Coronary artery (tissue), 2 donors: ENCODE results near the gene RNU7-1.

ENCODE experiments used
- DNase-seq: peaks from one replicate; pipeline ENCODE4 v3.0.0-alpha.2; 2017; ENCODE audit warnings: low spot score
- H3K27ac ChIP-seq, 2 donors: fragments of 200-600 bp; sonication (generic); one replicate each; pipeline ENCODE4 v1.5.1; 2016 to 2019
- H3K4me3 ChIP-seq: fragments of 200-600 bp; sonication (generic); 2 replicates; pipeline ENCODE4 v1.5.1; 2016; ENCODE audit warnings: mild to moderate bottlenecking, moderate library complexity
- CTCF ChIP-seq: fragments of 200-600 bp; sonication (generic); IDR thresholded peaks from one replicate; pipeline ENCODE4 v1.5.1; 2019; ENCODE audit warnings: antibody characterized with exemption

Gene RNU7-1

GRCh38 chr12:6941782-6942181 is 1.8 kb upstream of the RNU7-1 start:
- peak overlapping the region in 1 of 2 donors; percentile 25 for H3K27ac ChIP-seq
- no peak for DNase-seq
- TF ChIP-seq CTCF: no peak
- H3K4me3 ChIP-seq: no peak overlapping the region

- peak overlapping the region; percentile 91 to 94 for H3K27ac ChIP-seq
- no peak for DNase-seq
- no peak for TF ChIP-seq CTCF
- no peak overlapping the region for H3K4me3 ChIP-seq
Observed at GRCh38 chr12:6942331-6942665, 1.3 kb upstream of the RNU7-1 start.

GRCh38 chr12:6943389-6943721 is 261 bp upstream of the RNU7-1 start:
- peak; percentile 90 for DNase-seq
- peak overlapping the region; percentile 78 for H3K4me3 ChIP-seq
- no peak for TF ChIP-seq CTCF
- H3K27ac ChIP-seq: peak overlapping the region; percentile 91 to 94

GRCh38 chr12:6944381-6945186 is 968 bp downstream of the RNU7-1 start:
- peak; percentile 52 for TF ChIP-seq CTCF
- peak overlapping the region; percentile 91 to 94 for H3K27ac ChIP-seq
- peak overlapping the region; percentile 78 for H3K4me3 ChIP-seq

GRCh38 chr12:6945613-6946012 is 2.0 kb downstream of the RNU7-1 start:
- Histone ChIP-seq H3K4me3 (peak overlapping the region; percentile 78), H3K27ac (peak overlapping the region in 1 of 2 donors; percentile 94)
- no peak for TF ChIP-seq CTCF
- no peak for DNase-seq

More at GRCh38 chr12:6944381-6945186, 968 bp downstream of the RNU7-1 start:
- peak; percentile 97 for DNase-seq

GRCh38 chr12:6946033-6946919 is 2.7 kb downstream of the RNU7-1 start:
- H3K4me3 ChIP-seq: peak overlapping the region; percentile 45
- DNase-seq: no peak
- TF ChIP-seq CTCF: no peak
- peak overlapping the region in 1 of 2 donors; percentile 94 for H3K27ac ChIP-seq
